UCSD-AML1 (cell line): ENCODE data around the gene PRIMPOL.

Experiments
- DNase-seq: peaks from one replicate; lab custom pipeline; 2025; ENCODE audit not compliant: unreplicated experiment; lab: John Stamatoyannopoulos, UW

The PRIMPOL gene

DNA sequence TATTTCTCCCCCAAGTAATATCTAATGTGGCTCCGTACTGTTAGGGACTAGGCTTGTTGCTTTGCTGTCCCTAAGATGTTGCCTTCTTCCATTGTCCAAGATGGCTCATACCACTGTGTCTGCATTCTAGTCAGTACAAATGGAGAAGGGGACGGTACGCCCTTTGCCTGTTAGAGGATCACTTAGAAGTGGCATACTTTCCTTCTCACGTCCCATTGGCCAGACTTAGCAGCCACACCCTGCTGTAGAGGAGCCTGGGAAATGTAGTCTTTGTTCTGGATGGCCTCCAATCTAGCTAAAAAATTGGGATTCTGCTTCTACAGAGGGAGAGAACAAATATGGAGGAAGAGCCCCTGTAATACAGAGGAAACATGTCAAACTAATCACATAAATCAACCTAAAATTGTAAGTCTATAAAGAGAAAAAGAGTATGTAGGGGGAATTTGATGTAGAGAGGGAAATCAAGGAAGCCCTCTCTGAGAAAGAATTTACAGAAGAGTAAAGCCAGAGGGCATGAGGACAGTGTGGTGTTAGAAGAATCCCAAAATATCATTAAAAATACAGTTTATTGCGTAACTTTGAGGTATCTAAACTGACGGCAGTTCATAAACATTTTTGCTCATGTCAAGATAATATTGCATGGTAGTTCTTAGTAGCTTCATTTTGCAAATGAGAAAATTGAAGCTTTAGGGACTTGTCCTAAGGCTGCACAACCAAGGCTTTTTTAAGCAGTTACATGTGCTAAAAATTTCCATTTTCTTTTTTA, 15.1 kb downstream of the PRIMPOL start:
- DNase-seq: no peak

- DNase-seq: no peak
These were observed 17.1 kb downstream of the PRIMPOL start for GRCh38 chr4:184666670-184667069.

- DNase-seq: no peak
These were observed 18.6 kb downstream of the PRIMPOL start for GRCh38 chr4:184668096-184668495.

- DNase-seq: no peak
These were observed 19.1 kb downstream of the PRIMPOL start for GRCh38 chr4:184668511-184669114.

- no peak for DNase-seq
These were observed 19.7 kb downstream of the PRIMPOL start for GRCh38 chr4:184669251-184669650.

GRCh38 chr4:184671101-184671500, 21.6 kb downstream of the PRIMPOL start:
- DNase-seq: no peak

DNA sequence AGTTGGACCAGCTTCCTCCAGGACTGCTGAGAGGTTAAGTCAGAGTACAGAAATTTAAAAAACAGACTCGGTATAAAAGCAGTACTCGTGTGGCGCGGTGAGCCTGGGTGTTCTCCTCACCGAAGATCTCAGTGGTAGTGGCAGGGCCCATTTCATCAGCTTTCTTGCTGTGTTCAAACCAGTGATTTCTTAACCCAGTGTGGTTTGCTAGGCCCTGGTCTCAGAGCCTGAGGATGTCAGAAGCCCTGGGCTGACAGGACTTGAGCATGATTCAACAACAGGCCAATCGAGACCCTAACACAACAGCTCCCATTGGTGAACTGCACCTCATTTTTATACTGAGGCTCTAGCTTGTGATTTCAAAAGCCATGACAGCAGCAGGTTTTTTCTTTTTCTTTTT, 23.2 kb downstream of the PRIMPOL start:
- no peak for DNase-seq

GRCh38 chr4:184674011-184674410, 24.5 kb downstream of the PRIMPOL start:
- no peak for DNase-seq

DNA sequence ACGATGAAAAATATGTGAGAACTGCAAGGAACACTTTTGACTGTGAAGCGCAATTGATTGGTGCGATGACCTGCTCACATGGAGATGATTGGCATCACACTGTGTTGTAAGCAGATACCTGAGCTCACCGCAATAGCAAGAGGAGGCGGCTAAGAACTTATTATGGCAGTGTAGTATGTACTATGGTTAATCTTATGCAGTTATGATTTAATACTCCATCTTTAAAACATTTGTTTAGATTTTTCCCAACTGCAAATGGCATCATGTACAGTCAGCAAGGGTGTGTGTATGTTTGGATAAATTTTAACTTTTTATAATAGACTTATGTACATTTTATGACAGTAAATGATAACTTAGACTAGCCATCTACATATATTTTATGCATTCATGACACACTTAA, 25.5 kb downstream of the PRIMPOL start:
- DNase-seq: no peak

GRCh38 chr4:184675821-184676492, 26.4 kb downstream of the PRIMPOL start:
- no peak for DNase-seq

DNA sequence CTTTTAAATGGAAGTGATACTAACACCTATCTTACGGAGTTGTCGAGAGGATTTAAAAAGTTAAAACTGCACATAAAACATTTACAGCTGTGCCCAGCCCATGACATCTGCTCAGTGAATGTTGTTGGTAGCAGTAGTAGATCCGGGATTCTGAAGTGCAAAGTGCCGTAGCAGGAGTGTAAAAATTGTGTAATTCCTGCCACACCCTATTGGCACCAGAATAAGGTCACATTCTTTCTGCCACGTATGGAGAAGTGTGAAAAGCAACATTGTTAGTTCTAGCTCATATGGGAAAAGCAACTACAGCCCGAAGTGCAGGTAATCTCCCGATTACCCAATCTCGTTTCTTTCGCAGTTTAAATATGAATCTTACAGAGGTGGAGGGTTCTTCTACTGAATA, 31.2 kb downstream of the PRIMPOL start:
- no peak for DNase-seq

DNA sequence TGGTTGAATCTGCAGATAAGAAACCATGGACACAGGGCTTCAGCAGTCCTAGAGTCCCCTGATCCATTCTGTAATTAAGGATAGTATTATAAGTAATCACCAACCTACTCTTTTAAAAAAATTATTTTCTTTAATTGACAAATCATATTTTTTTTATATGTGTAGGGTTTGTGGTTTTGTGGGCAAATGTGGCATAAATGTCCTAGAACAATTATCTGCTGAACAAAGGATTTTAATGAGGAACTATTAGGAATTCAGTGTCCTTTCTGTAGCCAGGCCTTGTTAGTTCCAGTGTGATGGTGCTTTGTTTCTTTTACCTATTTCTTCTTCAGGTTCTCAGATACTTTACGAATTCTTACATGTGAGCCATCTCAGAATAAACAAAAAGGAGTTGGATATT, 32.4 kb downstream of the PRIMPOL start:
- no peak for DNase-seq

- DNase-seq: peak; percentile 38
These were observed 35.1 kb downstream of the PRIMPOL start for GRCh38 chr4:184684491-184685189.

DNA sequence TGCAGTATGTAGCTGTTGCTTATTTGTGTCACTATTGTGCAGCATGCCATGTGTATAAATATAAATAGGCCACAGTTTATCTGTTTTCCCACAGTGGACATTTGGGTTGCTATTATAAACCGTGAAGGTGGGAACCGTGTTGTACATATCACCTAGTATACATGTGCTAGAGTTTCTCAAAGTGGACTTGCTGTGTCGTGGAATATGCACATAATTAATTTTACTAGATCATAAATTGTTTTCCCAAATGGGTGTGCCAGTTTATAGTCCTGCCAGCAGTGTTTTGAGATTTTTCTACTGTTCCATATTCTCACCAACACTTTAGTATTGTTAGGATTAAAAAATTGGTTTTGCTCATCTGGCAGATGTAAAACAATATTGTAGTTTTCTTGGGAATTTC, 38.5 kb downstream of the PRIMPOL start:
- DNase-seq: no peak

GRCh38 chr4:184688447-184688846, 38.9 kb downstream of the PRIMPOL start:
- DNase-seq: no peak

GRCh38 chr4:184689681-184690080, 40.1 kb downstream of the PRIMPOL start:
- no peak for DNase-seq

GRCh38 chr4:184693056-184693455, 43.5 kb downstream of the PRIMPOL start:
- no peak for DNase-seq

GRCh38 chr4:184694412-184694956, 44.9 kb downstream of the PRIMPOL start:
- DNase-seq: no peak

DNA sequence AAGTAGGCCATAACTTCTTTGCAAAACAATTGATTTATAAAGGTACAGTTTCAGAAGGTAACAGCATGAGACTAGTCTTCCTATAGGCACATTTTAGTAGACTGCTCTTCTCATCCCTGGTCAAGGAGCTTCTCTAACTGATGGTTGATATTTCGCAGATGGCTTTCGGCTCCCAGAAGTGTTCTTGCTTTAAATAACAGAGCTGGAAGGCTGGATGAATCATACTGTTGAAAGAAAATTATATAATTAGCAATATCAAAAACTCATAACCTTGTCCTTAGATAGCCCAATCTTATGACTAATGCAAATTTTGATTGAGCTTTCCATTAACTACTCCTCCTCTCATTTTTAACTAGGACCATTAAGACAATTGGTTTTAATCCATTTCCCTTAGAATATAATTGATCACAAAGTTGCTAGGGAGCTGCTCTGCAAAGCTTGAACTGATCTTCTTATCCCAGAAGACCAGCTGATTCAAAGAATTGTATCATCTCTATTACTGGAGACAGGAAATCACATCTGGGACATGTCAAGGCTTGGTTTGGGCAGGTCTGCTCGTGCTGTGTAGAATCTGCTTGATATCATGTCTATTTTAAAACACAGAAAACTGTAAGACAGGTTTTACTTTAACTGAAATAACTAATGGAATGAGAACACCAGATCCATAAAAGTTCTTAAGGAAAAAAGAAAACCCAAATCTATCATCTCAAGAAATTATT, 45.8 kb downstream of the PRIMPOL start:
- no peak for DNase-seq

GRCh38 chr4:184697956-184698355, 48.4 kb downstream of the PRIMPOL start:
- no peak for DNase-seq

- no peak for DNase-seq
These were observed 50.4 kb downstream of the PRIMPOL start for GRCh38 chr4:184699941-184700340.
